Measurements from ENCODE around the gene FHOD1.

FHOD1 gene

DNA sequence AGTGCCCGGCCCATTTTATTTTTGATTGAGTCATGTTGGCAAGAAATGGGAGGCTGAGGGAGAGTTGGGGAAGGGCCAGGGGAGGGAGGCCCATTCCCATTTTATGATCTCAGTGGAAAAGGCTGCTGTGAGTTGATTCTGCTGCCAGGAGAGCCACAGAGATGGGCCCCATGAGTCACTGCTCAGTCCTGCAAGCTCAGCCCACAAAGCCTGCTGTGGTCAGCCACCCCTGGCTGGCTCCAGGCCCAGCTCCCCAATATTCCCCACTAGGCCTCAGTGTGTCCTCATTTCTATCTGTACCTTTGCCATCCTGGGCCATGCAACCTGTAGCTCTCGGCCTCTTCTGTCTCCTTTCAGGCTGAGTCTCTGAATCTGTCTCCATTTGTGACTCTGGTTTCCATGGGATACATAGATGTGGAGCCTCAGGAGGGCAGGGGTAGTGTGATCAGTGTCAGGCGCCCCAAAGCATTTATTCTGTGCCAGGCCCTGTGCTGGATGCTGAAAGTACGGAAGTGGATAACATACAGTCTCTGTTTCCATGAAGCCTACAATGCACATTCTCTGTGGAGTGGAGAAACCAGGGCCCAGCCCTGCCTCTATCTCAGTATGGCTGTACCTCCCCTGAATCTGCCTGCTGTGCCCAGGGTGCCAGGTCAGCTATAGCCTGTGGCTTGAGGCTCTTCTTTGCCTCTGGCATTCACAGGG, 30.2 kb upstream of the FHOD1 start:
- no peak for DNase-seq

- DNase-seq = no peak
These were observed 28.0 kb upstream of the FHOD1 start for GRCh38 chr16:67275321-67275720.

- DNase-seq = no peak
These were observed 24.2 kb upstream of the FHOD1 start for GRCh38 chr16:67271446-67271845.

GRCh38 chr16:67270931-67271338, 23.7 kb upstream of the FHOD1 start:
- no peak for DNase-seq

DNA sequence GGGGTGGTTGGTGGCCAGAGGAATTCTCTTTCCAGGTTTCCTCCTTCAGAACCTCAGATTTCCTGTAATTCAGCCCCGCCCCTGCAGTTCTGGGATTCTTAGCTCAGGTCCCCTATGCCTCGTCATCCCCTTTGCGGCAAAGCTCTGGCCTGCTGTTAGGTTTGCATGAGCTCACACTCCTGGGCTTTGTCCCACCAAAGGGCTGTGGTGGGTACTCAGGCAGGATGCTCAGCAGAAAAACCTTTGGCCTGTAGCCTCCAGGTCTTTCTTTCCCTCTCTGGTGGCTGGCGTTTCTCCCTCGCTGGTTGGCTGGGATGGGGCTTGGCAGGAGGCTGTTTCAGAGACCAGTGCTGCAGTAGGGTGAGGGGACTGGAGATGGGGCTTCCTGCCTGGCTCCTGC, 22.5 kb upstream of the FHOD1 start:
- no peak for DNase-seq

- no peak for DNase-seq
These were observed 20.9 kb upstream of the FHOD1 start for GRCh38 chr16:67268136-67268579.

DNA sequence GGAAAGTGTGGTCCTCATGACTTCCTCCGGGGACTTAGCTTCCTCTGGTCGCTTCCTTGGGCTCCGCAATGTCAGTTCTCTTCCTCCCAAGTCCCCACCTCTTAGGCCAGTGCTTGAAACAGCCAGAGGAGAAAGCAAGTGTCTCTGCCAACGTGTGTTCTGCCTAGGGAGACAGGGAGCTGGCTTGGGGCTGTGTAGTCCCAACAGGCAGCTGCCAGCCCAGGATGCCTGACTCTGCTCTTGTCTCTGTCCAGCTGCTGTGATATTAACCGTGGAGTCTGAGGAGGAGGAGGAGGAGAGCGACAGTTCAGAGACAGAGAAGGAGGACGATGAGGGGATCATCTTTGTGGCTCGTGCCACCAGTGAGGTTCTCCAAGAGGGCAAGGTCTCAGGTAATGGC, 18.6 kb upstream of the FHOD1 start:
- DNase-seq = no peak

- DNase-seq = no peak
These were observed 17.6 kb upstream of the FHOD1 start for GRCh38 chr16:67264866-67265265.

DNA sequence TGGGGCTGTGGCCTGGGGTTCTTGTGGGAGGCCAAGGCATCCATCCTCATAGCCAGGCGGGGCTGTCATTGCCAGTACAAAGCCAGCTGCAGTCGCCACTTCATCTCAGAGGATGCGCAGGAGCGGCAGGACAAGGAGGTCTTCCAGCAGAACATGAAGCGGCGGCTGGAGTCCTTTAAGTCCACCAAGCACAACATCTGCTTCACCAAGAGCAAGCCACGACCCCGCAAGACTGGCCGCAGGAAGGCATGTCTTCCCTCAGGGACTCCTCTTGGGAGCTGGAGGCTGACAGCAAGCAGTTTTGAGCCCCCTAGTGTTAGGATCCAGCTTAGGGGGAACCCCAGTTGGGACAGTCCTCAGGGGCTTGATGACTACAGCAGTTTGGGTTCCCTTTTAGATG, 17.0 kb upstream of the FHOD1 start:
- DNase-seq = no peak

DNA sequence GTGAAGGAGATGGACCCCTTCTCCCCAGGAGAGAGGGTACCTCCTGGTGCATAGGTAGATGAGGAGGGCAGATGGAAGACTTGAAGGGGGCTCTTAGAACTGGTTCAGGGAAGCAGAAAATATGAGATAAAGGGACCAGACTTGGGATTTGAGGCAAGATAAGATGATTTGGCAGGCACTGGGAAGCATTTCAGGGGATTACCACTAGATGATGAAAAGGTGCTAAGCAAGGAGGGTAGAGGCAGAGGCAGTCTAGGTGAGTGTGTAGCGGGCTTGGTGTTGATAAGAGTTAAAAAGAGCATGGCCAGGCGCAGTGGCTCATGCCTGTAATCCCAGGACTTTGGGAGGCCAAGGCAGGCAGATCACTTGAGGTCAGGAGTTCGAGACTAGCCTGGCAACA, 15.9 kb upstream of the FHOD1 start:
- no peak for DNase-seq

GRCh38 chr16:67260426-67261063, 13.3 kb upstream of the FHOD1 start:
- DNase-seq = peak; percentile 55

GRCh38 chr16:67259705-67260104, 12.4 kb upstream of the FHOD1 start:
- DNase-seq = no peak

DNA sequence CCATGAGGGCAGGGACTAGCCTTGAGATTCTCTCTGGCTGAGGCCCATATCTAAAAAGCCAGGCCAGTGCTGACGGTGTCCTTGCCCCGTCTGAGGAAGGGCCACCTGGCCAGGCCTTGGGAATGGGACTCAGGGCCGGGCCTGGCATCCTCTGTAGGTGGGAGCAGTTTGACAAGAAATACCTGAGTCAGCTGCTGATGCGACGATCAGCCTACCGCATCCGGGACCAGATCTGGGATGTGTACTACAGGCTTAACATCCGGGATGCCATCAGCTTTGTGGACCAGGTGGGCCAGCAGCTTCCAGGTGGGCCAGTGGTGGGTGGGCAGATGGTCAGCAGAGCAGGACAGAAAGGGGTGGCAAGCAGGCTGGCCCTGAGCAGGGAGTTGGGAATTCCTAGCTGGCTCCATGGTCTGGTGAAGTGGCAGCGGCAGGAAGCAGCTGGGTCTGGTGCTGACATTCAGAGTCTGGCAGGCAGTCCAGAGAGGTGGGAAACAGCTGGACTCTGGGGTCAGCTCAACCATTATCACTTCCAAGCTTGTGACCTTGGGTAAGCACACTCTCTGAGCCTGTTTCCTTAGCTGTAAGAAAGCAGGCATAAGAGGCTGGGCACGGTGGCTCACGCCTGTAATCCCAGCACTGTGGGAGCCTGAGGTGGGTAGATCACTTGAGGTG, 11.0 kb upstream of the FHOD1 start:
- DNase-seq = no peak

DNA sequence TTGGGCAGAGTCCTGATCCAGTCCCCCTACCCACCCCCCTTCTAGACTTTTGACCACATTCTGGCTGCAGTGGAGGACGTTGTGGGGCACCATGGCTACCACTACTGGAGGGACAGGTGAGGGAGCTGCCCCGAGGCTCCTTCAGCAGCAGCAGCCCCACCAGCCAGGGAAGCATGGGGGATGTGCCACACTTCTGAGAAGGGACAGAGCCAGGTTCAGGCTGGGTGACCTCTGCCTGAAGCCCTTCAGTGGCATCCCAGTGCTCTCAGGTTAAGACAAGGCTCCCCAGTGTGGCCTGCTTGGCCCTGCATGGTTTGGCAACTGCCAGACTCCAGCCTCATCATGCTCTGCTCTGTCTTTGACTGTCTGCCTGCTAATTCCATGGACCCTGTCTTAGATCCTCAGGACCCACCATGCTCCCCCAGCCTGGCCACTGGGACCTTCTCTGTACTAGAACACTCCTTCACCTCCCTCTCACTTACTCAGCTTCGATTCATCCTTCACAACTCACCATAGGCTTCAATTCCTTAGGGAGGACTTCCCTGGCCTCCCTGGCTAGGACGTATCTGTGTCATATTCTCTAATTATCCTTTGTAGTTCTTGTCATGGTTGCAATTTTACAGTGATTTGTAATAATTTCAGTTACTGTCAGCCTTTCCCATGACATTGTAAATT, 10.3 kb upstream of the FHOD1 start:
- DNase-seq = no peak

GRCh38 chr16:67256701-67257230, 9.5 kb upstream of the FHOD1 start:
- no peak for DNase-seq

GRCh38 chr16:67255553-67256221, 8.4 kb upstream of the FHOD1 start:
- no peak for DNase-seq

DNA sequence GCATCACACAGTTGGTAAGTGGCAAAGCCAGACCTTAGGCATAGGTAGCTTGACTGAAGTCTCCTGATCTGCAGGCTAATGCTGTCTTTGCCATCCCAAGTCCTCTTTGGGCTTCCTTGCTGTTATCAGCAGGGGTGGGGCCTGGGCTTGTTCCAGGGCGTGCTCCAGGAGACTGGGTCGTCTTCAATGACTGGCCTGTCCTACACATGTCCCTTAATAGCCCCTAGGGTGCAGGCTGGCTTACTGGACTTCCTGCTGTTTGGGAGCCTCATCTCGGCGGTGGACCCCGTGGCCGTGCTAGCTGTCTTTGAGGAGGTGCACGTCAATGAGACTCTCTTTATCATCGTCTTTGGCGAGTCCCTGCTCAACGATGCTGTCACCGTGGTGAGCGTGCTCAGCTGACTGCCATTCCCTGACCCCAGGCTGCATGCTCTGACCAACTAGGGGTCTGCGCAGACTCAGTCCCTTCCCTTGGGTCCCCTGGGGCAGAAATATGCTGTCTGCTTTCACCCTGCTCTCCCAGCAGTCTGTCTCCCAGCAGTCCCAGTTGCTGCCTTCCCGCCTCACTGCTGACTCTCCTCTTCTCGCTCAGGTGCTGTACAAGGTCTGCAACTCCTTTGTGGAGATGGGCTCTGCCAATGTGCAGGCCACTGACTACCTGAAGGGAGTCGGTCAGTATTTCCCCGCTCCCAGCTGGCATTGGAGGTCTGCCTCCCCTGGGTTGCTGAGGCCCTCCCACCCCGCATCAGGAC, 7.7 kb upstream of the FHOD1 start:
- DNase-seq = peak; percentile 19

- no peak for DNase-seq
These were observed 5.6 kb upstream of the FHOD1 start for GRCh38 chr16:67252609-67253497.

- no peak for DNase-seq
These were observed 2.7 kb upstream of the FHOD1 start for GRCh38 chr16:67250045-67250327.

DNA sequence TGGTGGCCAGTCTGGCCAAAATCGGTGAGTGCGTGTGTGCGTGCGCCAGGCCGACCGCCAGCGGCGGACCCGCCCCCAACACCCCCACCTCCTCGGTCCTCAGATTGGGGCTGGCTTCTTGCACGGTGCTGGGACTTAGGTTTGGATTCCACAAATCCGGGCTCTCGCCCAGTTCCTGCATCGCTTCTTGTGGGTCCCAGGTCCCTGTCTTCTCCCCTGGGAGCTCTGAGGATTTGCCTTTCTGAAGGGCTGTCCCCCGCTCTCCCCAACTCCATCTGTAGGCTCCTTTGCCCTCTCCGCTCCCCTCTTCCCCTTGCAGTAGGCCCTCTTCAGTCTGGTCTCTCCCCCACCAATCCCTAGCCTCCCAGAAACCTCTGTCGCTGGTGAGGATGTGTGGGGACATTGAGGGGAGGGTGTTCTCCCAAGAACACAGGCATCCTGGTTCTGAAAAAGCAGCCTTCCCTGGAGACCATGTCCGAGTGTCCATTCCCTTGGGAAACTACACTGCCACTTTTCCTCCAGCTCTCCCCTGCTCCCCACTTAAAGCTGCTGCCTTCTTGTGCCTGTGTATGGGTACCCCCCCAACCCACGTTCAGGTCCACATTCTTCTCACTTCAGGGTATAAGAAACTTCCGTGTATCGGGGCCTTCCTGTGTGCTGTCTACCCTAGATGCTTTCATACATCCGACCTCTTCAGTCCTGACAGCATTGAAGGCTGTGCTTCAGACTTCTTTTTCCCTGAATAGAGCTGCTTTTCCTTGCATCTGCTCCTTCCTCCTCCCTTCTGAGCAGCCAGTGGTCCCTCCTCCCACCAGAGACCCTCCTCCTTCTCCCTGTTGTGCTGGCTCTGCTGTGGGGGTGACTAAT, 2.1 kb upstream of the FHOD1 start:
- DNase-seq = peak; percentile 51
